Measurements from ENCODE around the gene BTBD3.

DNA sequence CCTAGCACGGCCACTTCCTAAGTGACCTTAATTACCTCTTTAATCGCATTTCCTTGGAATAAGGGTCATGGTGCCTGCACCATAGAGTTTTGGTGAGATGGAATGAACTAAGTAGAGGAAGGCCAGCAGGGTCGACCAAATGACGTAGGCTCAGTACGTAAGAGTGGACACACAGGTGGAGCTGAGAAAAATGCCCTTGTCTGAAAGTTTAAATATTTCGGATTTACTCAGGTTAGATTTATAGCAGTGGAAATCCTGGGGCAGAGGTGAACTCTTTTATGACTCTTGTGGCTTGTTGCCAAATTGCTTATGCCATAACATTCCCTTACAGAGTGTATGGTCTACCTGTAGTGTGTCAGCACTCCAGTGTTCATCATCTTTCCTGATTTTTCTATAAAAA, 23.6 kb upstream of the BTBD3 start:
- TF ChIP-seq TAF1 (IDR thresholded peaks at IDR 0.05; ENCODE audit: borderline replicate concordance, low read depth, low read length) (no peak), POLR2A (IDR thresholded peaks at IDR 0.05; ENCODE audit: low read depth, low read length) (no peak), POLR2AphosphoS5 (IDR thresholded peaks at IDR 0.05; ENCODE audit: low read depth, low read length) (no peak)
